ENCODE data around the gene RNF103.

DNA sequence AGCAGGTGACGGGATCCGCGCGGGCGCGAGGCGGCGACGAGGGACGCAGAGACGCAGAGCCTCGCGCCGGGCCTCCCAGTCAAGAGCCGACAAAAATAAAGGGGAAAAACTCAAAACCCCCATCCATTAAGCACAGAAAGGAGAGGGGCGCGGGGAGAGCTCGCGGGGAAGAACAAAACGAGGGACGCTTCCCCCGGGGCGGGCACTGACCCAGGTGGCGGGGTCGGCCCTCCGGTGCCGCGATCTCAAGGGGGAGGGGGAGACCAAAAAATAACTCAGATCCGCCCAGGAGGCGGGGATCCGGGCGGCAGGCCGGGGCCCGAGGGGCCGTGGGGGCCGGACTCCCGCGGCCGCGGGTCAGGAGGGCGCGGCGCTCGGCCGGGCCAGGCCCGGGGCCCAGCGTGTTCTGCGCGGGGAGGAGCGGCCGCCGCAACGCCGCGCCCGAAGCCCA is 597 bp downstream of the RNF103 start:
- TF ChIP-seq, protein P1, sequence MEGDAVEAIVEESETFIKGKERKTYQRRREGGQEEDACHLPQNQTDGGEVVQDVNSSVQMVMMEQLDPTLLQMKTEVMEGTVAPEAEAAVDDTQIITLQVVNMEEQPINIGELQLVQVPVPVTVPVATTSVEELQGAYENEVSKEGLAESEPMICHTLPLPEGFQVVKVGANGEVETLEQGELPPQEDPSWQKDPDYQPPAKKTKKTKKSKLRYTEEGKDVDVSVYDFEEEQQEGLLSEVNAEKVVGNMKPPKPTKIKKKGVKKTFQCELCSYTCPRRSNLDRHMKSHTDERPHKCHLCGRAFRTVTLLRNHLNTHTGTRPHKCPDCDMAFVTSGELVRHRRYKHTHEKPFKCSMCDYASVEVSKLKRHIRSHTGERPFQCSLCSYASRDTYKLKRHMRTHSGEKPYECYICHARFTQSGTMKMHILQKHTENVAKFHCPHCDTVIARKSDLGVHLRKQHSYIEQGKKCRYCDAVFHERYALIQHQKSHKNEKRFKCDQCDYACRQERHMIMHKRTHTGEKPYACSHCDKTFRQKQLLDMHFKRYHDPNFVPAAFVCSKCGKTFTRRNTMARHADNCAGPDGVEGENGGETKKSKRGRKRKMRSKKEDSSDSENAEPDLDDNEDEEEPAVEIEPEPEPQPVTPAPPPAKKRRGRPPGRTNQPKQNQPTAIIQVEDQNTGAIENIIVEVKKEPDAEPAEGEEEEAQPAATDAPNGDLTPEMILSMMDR (IDR thresholded peaks at IDR 0.05), result no peak
- TF ChIP-seq POLR2A (IDR thresholded peaks at IDR 0.05), result peak in 1 of 3 donors; percentile 10

Data from body of pancreas (tissue), 4 donors.